H1 (cell line): ENCODE data around the gene TCHH. TPM values are rescaled to one million over a fixed set of nuclear protein-coding genes. Genes with fewer than 3 reads are reported as not detected.

Experiments used
- BACH1 ChIP-seq: IDR thresholded peaks from 2 replicates; pipeline ENCODE4 v1.6.1; 2012; ENCODE audit warnings: low read length, improper control_type of control experiment
- BRCA1 ChIP-seq: IDR thresholded peaks from 2 replicates; pipeline ENCODE4 v1.6.1; 2012; ENCODE audit warnings: low read depth, low read length, improper control_type of control experiment
- CEBPB ChIP-seq: IDR thresholded peaks from 2 replicates; pipeline ENCODE4 v1.6.1; 2012; ENCODE audit warnings: low read depth, low read length
- RNF2 ChIP-seq: fragments of 200-900, 300-1000 bp; sonication (generic); IDR thresholded peaks from 2 replicates; pipeline ENCODE4 v1.7.1; 2016; ENCODE audit warnings: borderline replicate concordance, low read depth, mild to moderate bottlenecking, antibody characterized with exemption, low read length; ENCODE audit not compliant: poor library complexity, severe bottlenecking; ENCODE audit errors: missing control alignments
- SP4 ChIP-seq: IDR thresholded peaks from 2 replicates; pipeline ENCODE4 v1.6.1; 2012; ENCODE audit warnings: low read length, inconsistent platforms
- TCF12 ChIP-seq: IDR thresholded peaks from 2 replicates; pipeline ENCODE4 v1.6.1; 2011; ENCODE audit warnings: low read depth, mild to moderate bottlenecking, low read length
- ZNF274 ChIP-seq: IDR thresholded peaks from 2 replicates; pipeline ENCODE4 v1.7.0; 2012; ENCODE audit warnings: low read length, borderline replicate concordance; ENCODE audit errors: extremely low read depth
- polyA plus RNA-seq, 7 experiments: library from polyadenylated mRNA; depleted of rRNA in 3 of 7; stranded (reverse) in 5 of 7; unstranded in 2 of 7; fragments of >200 nt in 5 of 7; fragments of 200-250 nt in 2 of 7; gene quantifications; 1 replicate in 5 of 7; 2 replicates in 1 of 7; 4 replicates in 1 of 7; pipeline versions ENCODE4 v1.2.1 to v1.2.3, GENCODE V29; 2011 to 2013; ENCODE audit warnings: missing spikeins in 2 of 7, mixed read lengths in 2 of 7
- total RNA-seq: library from RNA; stranded (reverse); fragmentation: NEBNext Ultra II Directional; extraction: Animal tissue kit (Norgen Biotek cat#: 25700); gene quantifications from 2 replicates; pipeline ENCODE4 v1.2.1, GENCODE V29; 2021

Gene TCHH
- total and polyA plus RNA-seq, 2 of the 8 experiments (the other 6 are each of a cell fraction or from before 2014, with no cell fraction given): 0.02 to 0.07 TPM

DNA sequence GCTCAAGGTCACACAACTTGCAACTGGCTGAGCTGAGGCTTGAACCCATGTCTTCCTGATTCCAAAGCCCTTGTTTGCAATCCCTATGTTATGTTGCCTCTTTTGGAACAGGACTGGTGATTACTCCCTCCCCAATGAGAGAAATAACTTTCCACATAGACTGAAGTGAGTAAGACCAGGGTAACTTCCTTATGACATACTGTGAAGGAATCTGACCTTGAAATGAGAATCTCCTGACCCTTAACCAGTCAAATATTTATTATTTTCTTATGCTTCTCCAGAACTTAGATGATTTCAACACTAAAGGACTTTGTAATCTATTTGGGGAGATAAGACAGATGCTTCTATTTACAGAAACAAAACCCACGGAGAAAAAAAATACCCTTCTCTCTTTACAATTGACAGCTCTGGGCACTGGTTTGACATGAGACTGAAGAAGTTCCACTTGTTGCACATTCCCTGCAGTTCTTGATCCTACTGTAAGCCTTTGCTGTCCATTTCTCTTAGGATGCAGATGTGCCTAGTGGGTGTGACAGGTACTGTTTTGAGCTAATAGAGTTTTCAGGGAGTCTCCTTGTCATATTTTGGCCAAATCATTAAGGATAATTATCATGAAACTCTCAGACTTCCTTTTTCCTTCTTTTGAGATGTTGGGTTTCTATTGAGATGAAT lies 47.7 kb upstream of the TCHH start (continued):
- TF ChIP-seq CEBPB: no peak
- no peak for TF ChIP-seq TCF12
- no peak for TF ChIP-seq ZNF274
- no peak for TF ChIP-seq RNF2
- TF ChIP-seq BACH1: no peak
- TF ChIP-seq SP4: no peak
- TF ChIP-seq BRCA1: no peak
